Tibial nerve (tissue), 4 donors: ENCODE measurements around the gene SMAD3. TPM values are rescaled to one million over a fixed set of nuclear protein-coding genes. Genes with fewer than 3 reads are reported as not detected.
A peak's percentile ranks its signal among the peaks of the same experiment; 100 is the strongest.

Experiments used
- DNase-seq, 2 donors: peaks; one replicate each; pipeline ENCODE4 v3.0.0-alpha.2; 2019; ENCODE audit warnings: low spot score in 2 of 2
- H3K27ac ChIP-seq, 4 donors: fragments of 200-600 bp; sonication (generic) in 3 of 4; one replicate each; pipeline ENCODE4 v1.5.1; 2017 to 2019; ENCODE audit warnings: mild to moderate bottlenecking in 1 of 4
- H3K27me3 ChIP-seq, 2 donors: fragments of 200-600 bp; sonication (generic) in 1 of 2; one replicate each; pipeline versions ENCODE4 v1.5.1 to v1.6.0; 2017 to 2019
- H3K36me3 ChIP-seq, 3 donors: fragments of 200-600 bp; sonication (generic); one replicate each; pipeline ENCODE4 v1.5.1; 2018 to 2019
- H3K4me1 ChIP-seq, 4 donors: fragments of 200-600 bp; sonication (generic) in 3 of 4; one replicate each; pipeline ENCODE4 v1.5.1; 2017 to 2019
- H3K4me3 ChIP-seq, 4 donors: fragments of 200-600 bp; sonication (generic) in 3 of 4; one replicate each; pipeline ENCODE4 v1.5.1; 2017 to 2019; ENCODE audit warnings: mild to moderate bottlenecking in 1 of 4, moderate library complexity in 1 of 4
- H3K9me3 ChIP-seq, 4 donors: fragments of 200-600 bp; sonication (generic) in 3 of 4; one replicate each; pipeline ENCODE4 v1.5.1; 2017 to 2019
- CTCF ChIP-seq, 5 experiments: fragments of 200-600 bp in 3 of 5; fragments of 450-650 bp in 2 of 5; sonication (generic) in 3 of 5; IDR thresholded peaks; one replicate each; pipeline ENCODE4 v1.5.1; 2016 to 2019; ENCODE audit warnings: antibody characterized with exemption in 5 of 5, mild to moderate bottlenecking in 3 of 5, moderate library complexity in 2 of 5
- EP300 ChIP-seq, 2 donors: sonication (generic); formaldehyde crosslinking; IDR thresholded peaks; one replicate each; pipeline ENCODE4 v1.6.1; 2017; ENCODE audit warnings: antibody characterized with exemption in 2 of 2, mild to moderate bottlenecking in 1 of 2
- POLR2A ChIP-seq, 2 donors: fragments of 450-650 bp; IDR thresholded peaks; one replicate each; pipeline ENCODE4 v1.6.1; 2017; ENCODE audit warnings: antibody characterized with exemption in 2 of 2, mild to moderate bottlenecking in 2 of 2, moderate library complexity in 2 of 2
- WGBS, 2 donors: methylation state at CpG; one replicate each; pipeline ENCODE4 v1.1.5; 2018; 5-methylcytosine and 5-hydroxymethylcytosine counted together
- total RNA-seq, 4 donors: library from RNA; depleted of rRNA; stranded (reverse); fragments of >200 nt; gene quantifications; one replicate each; pipeline ENCODE4 v1.1.0, GENCODE V29; 2016

SMAD3 gene
- total RNA-seq, 4 donors from 2014 or later: 36.3 to 68.6 (median 44.1) TPM

DNA sequence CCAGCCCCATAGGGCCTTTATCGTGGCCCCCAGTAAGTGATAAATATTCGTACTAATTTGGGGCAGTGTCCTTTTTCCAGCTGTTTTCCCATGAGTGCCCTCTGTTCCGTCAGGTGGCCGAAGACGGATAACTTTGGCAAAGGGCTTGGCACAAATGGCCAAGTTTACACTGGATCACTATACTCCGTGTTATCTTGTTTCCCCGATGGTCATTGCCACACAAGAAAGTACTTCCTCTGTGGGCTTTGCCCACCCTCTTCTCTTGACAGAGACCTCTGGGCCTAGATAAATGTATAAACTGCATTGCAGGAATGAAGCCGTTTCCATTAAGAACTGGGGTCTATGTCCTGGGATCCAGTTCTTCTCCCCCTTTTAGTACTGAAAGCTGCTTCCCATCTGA lies 39.1 kb downstream of the SMAD3 start:
- H3K36me3 ChIP-seq: no peaks in the 10 kb centered on the region
- H3K27me3 ChIP-seq: no peaks in the 10 kb centered on the region
- no peaks in the 10 kb centered on the region for H3K9me3 ChIP-seq
- H3K4me3 ChIP-seq: no peak overlapping the region
- peaks cover 0 to 94% (median 75%) of the 10 kb centered on the region in 4 donors for H3K4me1 ChIP-seq
- TF ChIP-seq POLR2A (IDR thresholded peaks at IDR 0.05) (no peak), EP300 (IDR thresholded peaks at IDR 0.05) (no peak), CTCF (IDR thresholded peaks at IDR 0.05) (no peak)
- DNase-seq: no peak
- peak overlapping the region in 2 of 4 donors; percentile 79 to 86 for H3K27ac ChIP-seq
- 46 to 65% methylated on average over 8 of the region's 8 CpGs for WGBS, 2 donors

DNA sequence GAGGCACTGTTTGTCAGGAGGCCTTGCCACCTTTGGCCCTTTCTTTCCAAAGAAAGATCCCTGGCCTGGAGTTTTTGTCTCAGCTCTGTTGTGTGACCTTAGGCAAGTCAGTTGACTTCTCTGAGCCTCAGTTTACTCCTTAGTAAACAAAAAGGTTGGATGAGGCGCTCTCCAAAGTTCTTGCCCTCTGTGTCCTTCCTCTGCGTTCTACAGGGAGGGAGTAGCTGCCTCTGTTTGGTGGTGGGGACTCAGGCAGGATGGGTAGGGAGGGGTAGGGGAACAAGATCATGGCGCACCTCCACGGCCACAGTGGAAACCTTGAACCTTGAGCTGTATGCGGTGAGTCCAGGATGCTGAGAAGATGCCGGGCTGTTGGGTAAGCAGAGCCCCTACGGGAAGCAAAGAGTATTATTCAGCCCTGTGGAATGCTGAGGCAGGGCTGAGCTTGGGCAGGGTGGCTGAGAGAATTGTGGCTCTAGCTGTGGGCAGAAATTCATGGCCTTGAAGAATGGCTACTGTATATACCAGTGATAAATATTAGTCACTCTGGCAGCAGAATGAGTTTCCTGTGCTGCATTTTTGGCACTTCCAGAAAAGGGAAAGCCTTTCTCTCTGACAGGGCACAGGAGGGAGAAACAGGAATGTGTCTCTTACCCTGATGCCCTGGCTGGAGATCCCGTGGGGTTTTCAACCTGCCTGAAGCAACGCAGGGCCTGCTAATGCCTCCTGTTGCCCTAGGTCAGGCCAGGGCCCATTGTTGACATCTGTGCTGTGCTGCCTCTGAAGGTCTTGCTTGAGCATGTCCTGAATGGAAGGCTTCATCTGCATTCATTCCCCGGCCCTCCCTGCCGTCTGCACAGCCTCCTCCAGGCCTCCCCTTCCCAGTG lies 39.9 kb downstream of the SMAD3 start:
- peak in 1 of 2 donors; percentile 37 for DNase-seq
- TF ChIP-seq CTCF (IDR thresholded peaks at IDR 0.05): peak in 2 of 5 experiments; percentile 41 to 43
- TF ChIP-seq POLR2A (IDR thresholded peaks at IDR 0.05): no peak
- peak in 1 of 2 donors; percentile 66 for TF ChIP-seq EP300 (IDR thresholded peaks at IDR 0.05)
- Histone ChIP-seq H3K36me3 (no peaks in the 10 kb centered on the region), H3K4me3 (no peak overlapping the region), H3K27ac (peak overlapping the region in 3 of 4 donors; percentile 71 to 86 (median 79)), H3K4me1 (peaks cover 0 to 99% (median 81%) of the 10 kb centered on the region in 4 donors), H3K27me3 (no peaks in the 10 kb centered on the region), H3K9me3 (no peaks in the 10 kb centered on the region)
- 38 to 42% methylated on average over 11 of the region's 11 CpGs for WGBS, 2 donors

DNA sequence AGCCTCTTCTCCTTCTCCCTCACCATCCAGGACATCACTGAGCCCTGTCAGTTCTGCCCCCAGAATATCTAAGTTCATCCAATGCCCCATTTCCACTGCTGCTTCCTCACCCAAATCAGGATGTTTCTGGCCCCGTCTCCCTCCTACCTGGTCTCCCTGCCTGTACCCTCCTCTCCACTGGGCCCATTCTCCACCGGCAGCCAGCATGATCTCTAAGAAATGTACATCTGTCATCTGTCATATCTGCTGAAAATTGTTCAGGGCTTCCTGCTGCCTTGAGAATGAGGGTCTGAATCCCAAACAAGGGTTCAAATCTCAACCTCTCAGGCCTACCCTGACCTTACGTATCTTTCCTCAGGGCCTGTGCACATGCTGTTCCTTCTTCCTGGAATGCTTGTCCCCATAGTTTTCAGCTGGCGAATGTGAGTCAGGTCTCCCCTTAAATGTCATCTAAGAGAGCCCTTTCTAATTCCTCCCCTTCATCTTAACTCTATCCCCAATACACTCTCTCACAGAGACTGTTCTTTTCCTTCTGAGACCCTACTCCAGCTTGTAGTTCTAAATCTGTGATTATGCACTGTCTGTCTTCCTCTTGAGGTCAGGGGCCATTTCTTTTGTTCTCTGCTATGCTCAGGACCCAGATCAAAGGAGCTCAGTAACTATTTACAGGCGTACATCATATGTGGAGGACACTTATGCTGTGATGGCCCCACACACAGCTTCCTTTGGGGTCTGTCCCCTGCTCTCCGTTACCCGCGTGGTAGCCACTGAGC lies 40.8 kb downstream of the SMAD3 start:
- no peak for TF ChIP-seq CTCF (IDR thresholded peaks at IDR 0.05)
- TF ChIP-seq EP300 (IDR thresholded peaks at IDR 0.05): no peak
- TF ChIP-seq POLR2A (IDR thresholded peaks at IDR 0.05): no peak
- DNase-seq: no peak
- H3K36me3 ChIP-seq: no peaks in the 10 kb centered on the region
- H3K27me3 ChIP-seq: no peaks in the 10 kb centered on the region
- peaks cover 0 to 1% (median under 1%) of the 10 kb centered on the region in 4 donors for H3K9me3 ChIP-seq
- peaks cover 0 to 97% (median 80%) of the 10 kb centered on the region in 4 donors for H3K4me1 ChIP-seq
- H3K4me3 ChIP-seq: no peak overlapping the region
- H3K27ac ChIP-seq: peak overlapping the region in 3 of 4 donors; percentile 71 to 86 (median 79)
- 86 to 90% methylated on average over 8 of the region's 8 CpGs for WGBS, 2 donors

GRCh38 chr15:67106764-67107013 lies 41.3 kb downstream of the SMAD3 start:
- 43 to 46% methylated on average over 2 of the region's 2 CpGs for WGBS, 2 donors
- peaks cover 0 to 92% (median 78%) of the 10 kb centered on the region in 4 donors for H3K4me1 ChIP-seq
- peaks cover 0 to 4% (median 2%) of the 10 kb centered on the region in 4 donors for H3K9me3 ChIP-seq
- H3K36me3 ChIP-seq: no peaks in the 10 kb centered on the region
- H3K27me3 ChIP-seq: no peaks in the 10 kb centered on the region
- TF ChIP-seq POLR2A (IDR thresholded peaks at IDR 0.05) (no peak), CTCF (IDR thresholded peaks at IDR 0.05) (no peak), EP300 (IDR thresholded peaks at IDR 0.05) (no peak)
- H3K27ac ChIP-seq: peak overlapping the region in 3 of 4 donors; percentile 71 to 86 (median 79)
- DNase-seq: no peak
- no peak overlapping the region for H3K4me3 ChIP-seq
